HG03045 (cell line): ENCODE measurements around the gene KRT7.
"Not testable (repeated sequence)": the region's sequence is repeated elsewhere in the genome, so short reads cannot be mapped to it uniquely, and the experiment has no call there.

ENCODE experiments used
- ATAC-seq: cut with Tn5 transposase; IDR thresholded peaks from one replicate; pipeline ENCODE4 v1.9.1; 2021; ENCODE audit warnings: mild to moderate bottlenecking, moderate library complexity; ENCODE audit not compliant: unreplicated experiment

KRT7 gene

DNA sequence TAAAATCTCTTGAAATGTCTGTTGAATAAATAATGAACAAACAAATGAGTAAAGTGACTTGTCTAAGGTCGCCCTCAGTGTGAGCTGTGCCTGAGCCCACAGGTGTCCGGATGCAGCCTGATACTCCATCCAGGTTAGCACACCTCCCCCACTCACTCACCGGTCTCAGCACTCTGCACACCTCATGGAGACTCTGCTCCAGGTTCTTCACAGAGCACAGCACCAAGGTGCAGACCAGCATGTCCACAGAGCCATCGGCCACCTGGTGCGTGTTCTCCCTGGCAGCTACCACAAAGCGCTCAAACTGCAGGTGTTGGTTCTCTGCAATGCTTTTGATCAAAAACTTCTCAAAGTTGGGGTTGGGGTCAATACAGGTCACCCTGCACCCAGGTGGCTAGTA lies 4.1 kb upstream of the KRT7 start:
- ATAC-seq: no peak

DNA sequence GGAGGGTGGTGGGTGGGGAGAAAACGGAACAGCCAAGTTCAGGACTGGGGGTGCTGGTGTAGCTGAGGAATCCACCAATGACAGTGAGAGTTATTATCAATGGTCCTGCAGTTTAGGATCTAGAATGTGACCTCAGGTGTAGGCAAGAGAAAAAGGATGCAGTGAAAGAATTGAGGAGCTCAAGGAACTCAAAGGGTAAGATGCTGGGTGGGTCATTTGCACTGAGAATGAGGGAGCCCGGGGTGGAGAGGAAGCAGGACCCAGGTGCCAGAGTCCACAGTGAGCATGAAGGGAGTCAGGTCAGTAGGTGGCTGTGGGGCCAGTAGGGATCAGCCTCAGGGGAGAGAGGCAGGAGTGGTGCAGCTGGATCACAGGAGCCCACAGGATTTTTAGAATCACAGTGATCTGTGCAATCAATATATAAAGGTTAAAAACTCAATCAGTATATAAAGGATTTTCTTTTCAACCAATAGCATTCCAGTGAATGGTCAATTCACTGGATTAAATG lies 3.2 kb upstream of the KRT7 start:
- ATAC-seq: no peak

DNA sequence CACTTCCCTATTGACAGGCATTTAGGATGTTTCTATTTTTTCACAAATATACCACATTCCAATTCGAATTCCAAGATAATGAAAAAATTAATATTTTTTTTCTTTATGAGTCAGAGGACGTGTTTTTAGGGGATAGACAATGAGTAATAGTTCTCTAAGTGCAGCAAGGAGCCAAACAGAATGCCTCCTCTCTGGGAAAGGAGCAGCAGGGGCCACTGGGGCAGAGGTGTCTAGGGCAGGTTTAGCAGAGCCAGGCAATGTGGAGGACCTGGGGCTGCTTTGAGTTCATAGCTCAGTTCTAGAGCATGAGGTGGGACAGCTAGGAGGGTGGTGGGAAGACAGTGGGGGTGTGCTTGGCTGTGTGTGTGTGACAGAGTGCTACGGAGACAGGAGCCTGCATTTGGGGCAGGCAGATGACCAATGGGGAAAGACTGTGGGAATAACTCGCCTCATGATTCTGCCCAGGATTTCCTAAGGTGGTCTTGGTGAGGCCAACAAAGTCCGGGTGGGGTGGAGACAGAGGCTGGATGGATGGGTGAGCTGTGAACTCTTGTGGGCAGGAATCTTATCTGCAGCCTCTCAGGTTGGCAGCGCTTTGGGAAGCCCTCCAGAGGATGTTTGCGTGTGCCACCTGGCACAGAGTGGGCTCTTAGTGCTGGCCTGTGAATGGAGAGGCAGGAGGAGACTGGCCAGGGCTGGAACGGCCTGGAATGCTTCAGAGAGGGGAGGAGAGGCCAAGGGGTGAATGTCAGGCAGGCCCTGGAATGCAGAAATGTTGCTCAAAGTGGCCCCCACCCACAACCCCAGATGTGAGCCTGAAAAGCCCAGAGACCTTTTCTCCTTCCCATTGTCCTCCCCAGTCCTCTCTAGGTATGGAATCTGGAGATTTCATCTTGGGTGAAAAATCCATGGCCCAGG lies 2.4 kb upstream of the KRT7 start:
- no peak for ATAC-seq

DNA sequence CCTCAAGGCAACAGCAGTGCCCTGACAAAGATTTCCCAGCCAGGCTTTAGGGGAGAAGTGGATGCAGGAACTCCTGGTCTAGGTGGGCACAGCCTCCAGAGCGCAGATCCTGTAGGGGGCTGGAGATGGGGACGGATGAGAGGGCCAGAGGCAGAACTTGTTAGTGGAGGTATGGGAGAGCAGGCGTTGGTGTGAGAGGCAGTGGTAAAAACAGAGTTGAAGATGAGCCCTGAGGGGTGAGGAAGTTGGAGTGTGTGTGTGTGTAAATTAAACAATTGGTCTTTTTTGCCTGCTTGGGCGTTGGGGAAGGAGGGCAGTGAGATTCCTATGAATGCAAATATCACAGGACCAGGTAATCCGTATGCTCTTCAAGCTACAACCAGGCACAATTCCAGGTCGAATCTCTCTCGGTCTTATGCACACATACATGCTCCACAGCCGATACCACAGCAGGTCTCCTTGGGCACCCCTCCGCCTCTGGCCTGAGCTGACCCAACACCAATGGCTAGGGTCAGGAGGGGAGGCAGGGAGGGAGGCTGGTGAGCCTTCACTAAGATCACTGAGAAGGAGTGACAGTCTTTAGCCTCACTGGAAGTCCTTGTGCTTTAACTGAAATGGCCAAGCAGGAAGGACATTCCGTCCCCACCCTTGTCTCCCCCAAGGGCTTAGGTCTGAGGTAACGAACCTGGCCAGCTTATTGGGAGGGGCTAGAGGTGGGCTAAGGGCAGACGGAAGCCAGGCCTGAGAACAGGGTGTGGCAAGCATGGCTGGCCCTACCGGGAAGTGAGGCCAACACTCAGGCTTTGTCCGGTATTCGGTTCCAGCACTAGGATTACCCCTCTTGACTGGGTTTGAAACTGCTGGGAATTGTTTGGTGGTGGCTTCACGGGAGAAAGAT lies 1.5 kb upstream of the KRT7 start:
- ATAC-seq: no peak

GRCh38 chr12:52232203-52232673 lies 805 bp upstream of the KRT7 start:
- ATAC-seq: no peak

DNA sequence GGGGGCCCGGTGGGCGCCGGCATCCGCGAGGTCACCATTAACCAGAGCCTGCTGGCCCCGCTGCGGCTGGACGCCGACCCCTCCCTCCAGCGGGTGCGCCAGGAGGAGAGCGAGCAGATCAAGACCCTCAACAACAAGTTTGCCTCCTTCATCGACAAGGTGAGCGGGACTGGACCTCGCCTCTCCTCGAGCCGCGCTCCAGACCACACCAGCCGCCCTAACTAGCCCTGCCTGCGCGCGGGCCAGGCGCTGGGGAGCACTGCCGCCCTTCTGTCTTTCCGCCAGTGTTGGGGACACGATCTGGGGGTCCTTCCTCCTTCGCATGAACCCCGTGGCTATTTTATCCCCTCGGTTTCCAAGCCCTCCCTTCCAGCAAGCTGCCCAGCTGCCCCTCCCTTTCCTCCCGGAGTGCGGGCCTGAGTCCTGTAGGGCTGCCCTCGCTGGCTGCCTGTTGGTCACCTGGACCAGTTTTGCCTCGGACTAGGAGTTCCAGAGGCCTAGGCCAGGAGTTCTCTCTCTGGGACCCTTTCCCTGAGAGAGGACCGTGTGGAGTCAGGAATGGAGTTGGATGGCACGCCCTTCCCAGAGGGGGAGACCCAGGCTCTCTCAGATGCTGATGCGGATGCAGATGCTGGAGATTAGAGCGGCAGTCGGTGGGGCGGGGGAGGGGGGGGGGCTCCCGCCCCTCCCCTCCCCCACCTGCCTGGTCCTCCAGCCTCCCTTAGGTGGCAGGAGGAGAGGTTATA lies 592 bp downstream of the KRT7 start:
- ATAC-seq: no peak

GRCh38 chr12:52234223-52234810 lies 1.3 kb downstream of the KRT7 start:
- no peak for ATAC-seq

GRCh38 chr12:52235001-52235764 lies 2.1 kb downstream of the KRT7 start:
- ATAC-seq: no peak

DNA sequence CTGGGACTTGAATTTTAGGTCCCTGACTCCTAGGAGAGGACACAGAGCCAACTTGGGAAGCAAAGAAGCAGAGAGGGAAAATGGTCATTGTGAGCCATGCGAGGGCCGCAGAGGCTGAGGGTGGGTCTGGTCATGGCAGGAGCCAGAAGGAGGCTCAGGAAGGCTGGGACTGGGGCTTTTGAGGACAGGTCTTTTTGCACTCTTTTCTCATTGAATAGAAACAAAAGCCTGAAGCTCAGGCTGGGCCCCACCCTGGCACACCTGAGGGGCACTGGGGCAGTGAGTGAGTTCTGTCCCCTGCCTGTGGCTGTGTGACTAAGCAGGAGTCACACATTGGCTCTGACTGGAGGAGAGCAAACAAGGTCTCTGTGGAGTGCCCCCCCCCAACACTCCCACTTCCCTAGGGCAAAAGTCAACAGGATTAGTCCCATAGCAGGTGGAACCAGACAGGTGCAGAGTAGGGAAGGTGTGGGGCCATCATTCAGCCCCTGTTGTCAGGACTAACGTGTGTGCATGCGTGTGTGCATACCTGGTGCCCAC lies 2.8 kb downstream of the KRT7 start:
- ATAC-seq: no peak

- ATAC-seq: no peak
Observed at GRCh38 chr12:52236386-52237050, 3.5 kb downstream of the KRT7 start.

DNA sequence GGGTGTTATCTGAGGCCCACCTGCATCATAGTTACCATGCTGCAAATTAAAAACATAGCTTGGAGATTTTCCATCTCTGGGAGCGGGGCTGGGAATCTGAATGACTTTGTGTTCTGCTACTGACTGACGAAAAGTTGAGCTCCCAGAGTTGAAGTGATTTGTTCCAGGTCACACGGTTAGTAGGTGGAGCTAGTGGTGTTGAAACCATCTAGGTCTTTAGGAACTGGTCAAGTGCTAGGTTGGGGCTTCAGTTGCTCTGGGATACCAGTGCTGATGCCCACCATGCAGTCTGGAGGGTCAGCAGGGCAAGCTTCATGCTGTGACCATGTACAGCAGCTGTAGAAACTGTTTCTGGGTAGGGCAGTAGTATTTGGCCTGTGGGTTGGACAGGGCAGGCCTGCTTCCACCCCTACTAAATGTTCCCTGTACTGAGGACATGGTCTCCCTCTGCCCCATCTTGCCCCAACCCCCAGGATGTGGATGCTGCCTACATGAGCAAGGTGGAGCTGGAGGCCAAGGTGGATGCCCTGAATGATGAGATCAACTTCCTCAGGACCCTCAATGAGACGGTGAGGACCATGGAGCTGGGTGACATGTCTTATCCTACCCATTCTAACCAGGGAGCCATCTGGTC lies 5.3 kb downstream of the KRT7 start:
- no peak for ATAC-seq

GRCh38 chr12:52238916-52239646 lies 6.0 kb downstream of the KRT7 start:
- no peak for ATAC-seq

DNA sequence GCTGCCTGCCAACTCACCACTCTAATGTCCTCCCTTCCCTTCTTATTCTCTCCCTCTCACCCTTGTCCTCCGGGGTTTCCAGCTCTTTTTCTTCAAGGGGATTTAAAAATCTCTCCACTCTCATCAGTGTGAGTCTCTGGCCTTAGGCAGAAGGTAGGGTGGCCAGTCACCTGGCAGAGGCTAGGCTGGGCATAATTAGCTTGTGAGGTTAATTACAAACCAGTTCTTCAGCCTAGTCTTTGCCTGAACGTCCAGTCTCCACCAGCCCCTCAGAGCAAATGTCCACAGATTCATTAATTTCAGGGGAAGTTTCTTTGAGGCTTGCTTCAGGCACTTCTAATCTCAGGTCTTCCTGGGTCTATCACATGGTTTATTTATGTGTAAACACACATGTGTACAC lies 6.7 kb downstream of the KRT7 start:
- ATAC-seq: no peak

DNA sequence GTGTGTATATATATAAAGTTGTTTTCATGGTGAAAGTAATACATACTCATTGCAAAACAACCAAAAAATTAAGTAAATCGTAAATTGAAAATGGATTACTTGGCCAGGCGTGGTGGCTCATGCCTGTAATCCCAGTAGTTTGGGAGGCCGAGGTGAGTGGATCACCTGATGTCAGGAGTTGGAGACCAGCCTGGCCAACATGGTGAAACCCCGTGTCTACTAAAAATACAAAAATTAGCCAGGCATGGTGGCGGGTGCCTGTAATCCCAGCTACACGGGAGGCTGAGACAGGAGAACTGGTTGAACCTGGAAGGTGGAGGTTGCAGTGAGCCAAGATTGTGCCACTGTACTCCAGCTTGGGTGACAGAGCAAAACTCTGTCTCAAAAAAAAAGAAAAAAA lies 7.2 kb downstream of the KRT7 start:
- ATAC-seq: not testable (repeated sequence)

DNA sequence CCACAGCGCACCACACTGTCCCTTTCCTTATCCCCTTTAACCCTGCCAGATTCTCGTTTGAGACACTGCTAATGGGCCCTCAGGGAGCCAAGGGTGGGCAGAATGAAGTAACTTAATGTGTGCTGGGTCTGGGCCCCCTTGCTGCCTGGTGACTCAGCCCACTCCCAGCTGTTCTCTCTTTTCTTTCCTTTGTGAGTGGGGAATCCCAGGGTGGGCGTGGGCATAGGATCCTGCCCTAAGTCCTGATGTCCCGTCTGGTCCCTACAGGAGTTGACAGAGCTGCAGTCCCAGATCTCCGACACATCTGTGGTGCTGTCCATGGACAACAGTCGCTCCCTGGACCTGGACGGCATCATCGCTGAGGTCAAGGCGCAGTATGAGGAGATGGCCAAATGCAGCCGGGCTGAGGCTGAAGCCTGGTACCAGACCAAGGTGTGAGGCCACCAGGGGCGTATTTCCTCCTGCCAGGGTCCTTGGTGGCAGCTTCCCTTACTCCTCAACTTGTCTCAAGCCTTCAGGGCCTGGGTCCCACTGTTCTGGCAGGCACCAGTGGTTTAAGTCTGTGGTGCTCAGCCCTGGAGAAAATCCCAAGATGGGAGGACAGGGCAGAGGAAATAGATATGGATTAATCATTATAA lies 8.3 kb downstream of the KRT7 start:
- ATAC-seq: no peak

- ATAC-seq: no peak
Observed at GRCh38 chr12:52242442-52243258, 9.6 kb downstream of the KRT7 start.
